GM12878 (cell line): ENCODE data around the gene DDX31.

ENCODE experiments used
- CBX5 ChIP-seq: sonication (generic); IDR thresholded peaks from 2 replicates; pipeline ENCODE4 v1.6.1; 2016; ENCODE audit warnings: low read depth, moderate library complexity, mild to moderate bottlenecking, inconsistent platforms
- CREB1 ChIP-seq: IDR thresholded peaks from 2 replicates; pipeline ENCODE4 v1.6.1; 2012; ENCODE audit warnings: low read depth, mild to moderate bottlenecking, inconsistent platforms
- CTCF ChIP-seq, 3 experiments: IDR thresholded peaks in 2 of 3; conservative IDR thresholded peaks in 1 of 3; 2 replicates each; pipeline ENCODE4 v1.5.1; 2011; ENCODE audit warnings: low read depth in 3 of 3, low read length in 3 of 3, mild to moderate bottlenecking in 3 of 3, control low read depth in 2 of 3, moderate library complexity in 2 of 3, inconsistent platforms in 1 of 3, mixed read lengths in 1 of 3; ENCODE audit not compliant: control insufficient read depth in 2 of 3, insufficient read depth in 1 of 3; ENCODE audit errors: extremely low read depth in 1 of 3
- EGR1 ChIP-seq, 2 experiments: IDR thresholded peaks; 1 replicate in 1 of 2; 2 replicates in 1 of 2; pipeline ENCODE4 v1.6.1; 2011 to 2012; ENCODE audit warnings: low read depth in 2 of 2, low read length in 2 of 2, borderline replicate concordance in 1 of 2, mild to moderate bottlenecking in 1 of 2, moderate library complexity in 1 of 2
- IRF3 ChIP-seq: fragments of 450-650 bp; IDR thresholded peaks from 2 replicates; pipeline ENCODE4 v1.6.1; 2014; ENCODE audit warnings: mild to moderate bottlenecking
- MYC ChIP-seq: IDR thresholded peaks from 2 replicates; pipeline ENCODE4 v1.6.1; 2011; ENCODE audit warnings: mild to moderate bottlenecking, low read length, moderate library complexity, inconsistent platforms; ENCODE audit not compliant: insufficient read depth, insufficient replicate concordance, insufficient read length, severe bottlenecking
- PRDM15 ChIP-seq: fragments of 450-650 bp; formaldehyde crosslinking; IDR thresholded peaks from 2 replicates; pipeline ENCODE4 v1.4.0; 2020; ENCODE audit warnings: mild to moderate bottlenecking, moderate library complexity
- REST ChIP-seq: IDR thresholded peaks from 2 replicates; pipeline ENCODE4 v1.6.1; 2012; ENCODE audit warnings: mild to moderate bottlenecking, low read depth, low read length
- SRF ChIP-seq, 2 experiments: IDR thresholded peaks; 2 replicates each; pipeline ENCODE4 v1.6.1; 2011; ENCODE audit warnings: low read depth in 2 of 2, low read length in 2 of 2, mild to moderate bottlenecking in 1 of 2, moderate library complexity in 1 of 2
- TCF7 ChIP-seq: IDR thresholded peaks from 2 replicates; pipeline ENCODE4 v1.6.1; 2014; ENCODE audit warnings: antibody characterized with exemption, borderline replicate concordance
- YY1 ChIP-seq: IDR thresholded peaks from 2 replicates; pipeline ENCODE4 v1.6.1; 2011; ENCODE audit warnings: low read depth, mild to moderate bottlenecking, low read length
- ZBED1 ChIP-seq: IDR thresholded peaks from 2 replicates; pipeline ENCODE4 v1.6.1; 2016; ENCODE audit warnings: borderline replicate concordance
- ZBTB4 ChIP-seq: fragments of 450-650 bp; formaldehyde crosslinking; IDR thresholded peaks from 2 replicates; pipeline ENCODE4 v1.4.0; 2022; ENCODE audit warnings: mild to moderate bottlenecking, moderate library complexity

- TF ChIP-seq IRF3 (no peak), CBX5 (no peak), MYC (no peak), CTCF (IDR thresholded peaks at IDR 0.05 in 2 of 3, conservative IDR thresholded peaks at IDR 0.05 in 1 of 3; ENCODE audit: control insufficient read depth in 2 of 3, extremely low read depth in 1 of 3, insufficient read depth in 1 of 3, low read depth in 3 of 3, low read length in 3 of 3) (peak; percentile 18 to 24 (median 21); a peak in 2 of 6 replicates), TCF7 (no peak), PRDM15 (CRISPR knock-in tag) (no peak), EGR1 (IDR thresholded peaks at IDR 0.05; ENCODE audit: borderline replicate concordance in 1 of 2, low read depth in 2 of 2, low read length in 2 of 2) (no peak), ZBTB4 (no peak), ZBED1 (no peak), CREB1 (no peak), SRF (IDR thresholded peaks at IDR 0.05; ENCODE audit: low read depth in 2 of 2, low read length in 2 of 2) (no peak), REST (no peak), YY1 (no peak)
Measured at GRCh38 chr9:132651259-132651658, 18.5 kb downstream of the DDX31 start.
